Islet of Langerhans (tissue), 1 donor: ENCODE results near the gene EBPL.
"Not testable (repeated sequence)": the region's sequence is repeated elsewhere in the genome, so short reads cannot be mapped to it uniquely, and the experiment has no call there.

Source experiments
- FAIRE-seq: peaks from one replicate; lab custom pipeline; 2011; peaks lifted over from hg19 to GRCh38; lab: Jason Lieb, UNC

Gene EBPL

GRCh38 chr13:49635599-49636433 is 55.5 kb downstream of the EBPL start:
- no peak for FAIRE-seq

GRCh38 chr13:49633710-49634109 is 57.6 kb downstream of the EBPL start:
- FAIRE-seq = no peak

GRCh38 chr13:49632156-49632555 is 59.1 kb downstream of the EBPL start:
- FAIRE-seq = no peak

- no peak for FAIRE-seq
These were observed 60.7 kb downstream of the EBPL start for GRCh38 chr13:49630580-49630979.

GRCh38 chr13:49629947-49630346 is 61.3 kb downstream of the EBPL start:
- FAIRE-seq = no peak

- no peak for FAIRE-seq
These were observed 61.9 kb downstream of the EBPL start for GRCh38 chr13:49629196-49629938.

- no peak for FAIRE-seq
These were observed 63.2 kb downstream of the EBPL start, which contains the start of gene ARL11 for GRCh38 chr13:49627831-49628652. Gene ARL11, plus strand, starts transcription at chr13:49628507. Its CDS starts 1,941 bp downstream, at chr13:49630448.

- FAIRE-seq = no peak
These were observed 65.8 kb downstream of the EBPL start for GRCh38 chr13:49625392-49626079.

- no peak for FAIRE-seq
These were observed 67.1 kb downstream of the EBPL start for GRCh38 chr13:49624229-49624628.

GRCh38 chr13:49622174-49622946 is 68.9 kb downstream of the EBPL start:
- FAIRE-seq = no peak

- FAIRE-seq = no peak
These were observed 71.1 kb downstream of the EBPL start for GRCh38 chr13:49620170-49620621.

GRCh38 chr13:49616676-49617065 is 74.6 kb downstream of the EBPL start:
- FAIRE-seq = no peak

- no peak for FAIRE-seq
These were observed 75.2 kb downstream of the EBPL start for GRCh38 chr13:49615836-49616675.

GRCh38 chr13:49612042-49612441 is 79.2 kb downstream of the EBPL start:
- FAIRE-seq = not testable (repeated sequence)
